Transverse colon (tissue), 4 donors: ENCODE measurements around the gene FBXO44.

ENCODE experiments used
- CTCF ChIP-seq, 5 experiments: fragments of 200-600 bp in 3 of 5; fragments of 450-650 bp in 2 of 5; sonication (generic) in 3 of 5; IDR thresholded peaks; 1 replicate in 2 of 5; 2 replicates in 3 of 5; pipeline ENCODE4 v1.5.1; 2016 to 2017; ENCODE audit warnings: antibody characterized with exemption in 5 of 5, inconsistent platforms in 3 of 5, mild to moderate bottlenecking in 2 of 5, moderate library complexity in 1 of 5
- EP300 ChIP-seq: sonication (generic); formaldehyde crosslinking; IDR thresholded peaks from one replicate; pipeline ENCODE4 v1.6.1; 2017; ENCODE audit warnings: antibody characterized with exemption, low read depth
- POLR2AphosphoS5 ChIP-seq, 3 donors: sonication (generic); formaldehyde crosslinking; IDR thresholded peaks; one replicate each; pipeline ENCODE4 v1.6.1; 2016; ENCODE audit warnings: antibody characterized with exemption in 3 of 3

DNA sequence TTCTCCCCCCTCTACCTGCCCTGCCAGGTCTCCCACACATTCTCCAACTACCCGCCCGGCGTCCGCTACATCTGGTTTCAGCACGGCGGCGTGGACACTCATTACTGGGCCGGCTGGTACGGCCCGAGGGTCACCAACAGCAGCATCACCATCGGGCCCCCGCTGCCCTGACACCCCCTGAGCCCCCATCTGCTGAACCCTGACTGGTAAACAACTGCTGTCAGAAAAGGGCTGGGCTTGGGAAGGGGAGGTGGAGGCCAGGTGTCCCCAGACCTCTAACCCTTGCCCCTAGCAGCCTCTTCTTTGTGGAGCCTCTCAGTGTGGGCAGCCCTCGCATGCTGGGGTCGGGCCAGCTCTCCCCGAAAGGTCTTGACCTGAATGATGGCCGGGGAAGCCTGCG lies 6.4 kb downstream of the FBXO44 start:
- no peak for TF ChIP-seq CTCF (IDR thresholded peaks at IDR 0.05)
- no peak for TF ChIP-seq EP300
- TF ChIP-seq POLR2AphosphoS5 (IDR thresholded peaks at IDR 0.05), result no peak
